ENCODE results near the gene ACSL3.
"Not testable (repeated sequence)": the region's sequence is repeated elsewhere in the genome, so short reads cannot be mapped to it uniquely, and the experiment has no call there.

ACSL3 gene

DNA sequence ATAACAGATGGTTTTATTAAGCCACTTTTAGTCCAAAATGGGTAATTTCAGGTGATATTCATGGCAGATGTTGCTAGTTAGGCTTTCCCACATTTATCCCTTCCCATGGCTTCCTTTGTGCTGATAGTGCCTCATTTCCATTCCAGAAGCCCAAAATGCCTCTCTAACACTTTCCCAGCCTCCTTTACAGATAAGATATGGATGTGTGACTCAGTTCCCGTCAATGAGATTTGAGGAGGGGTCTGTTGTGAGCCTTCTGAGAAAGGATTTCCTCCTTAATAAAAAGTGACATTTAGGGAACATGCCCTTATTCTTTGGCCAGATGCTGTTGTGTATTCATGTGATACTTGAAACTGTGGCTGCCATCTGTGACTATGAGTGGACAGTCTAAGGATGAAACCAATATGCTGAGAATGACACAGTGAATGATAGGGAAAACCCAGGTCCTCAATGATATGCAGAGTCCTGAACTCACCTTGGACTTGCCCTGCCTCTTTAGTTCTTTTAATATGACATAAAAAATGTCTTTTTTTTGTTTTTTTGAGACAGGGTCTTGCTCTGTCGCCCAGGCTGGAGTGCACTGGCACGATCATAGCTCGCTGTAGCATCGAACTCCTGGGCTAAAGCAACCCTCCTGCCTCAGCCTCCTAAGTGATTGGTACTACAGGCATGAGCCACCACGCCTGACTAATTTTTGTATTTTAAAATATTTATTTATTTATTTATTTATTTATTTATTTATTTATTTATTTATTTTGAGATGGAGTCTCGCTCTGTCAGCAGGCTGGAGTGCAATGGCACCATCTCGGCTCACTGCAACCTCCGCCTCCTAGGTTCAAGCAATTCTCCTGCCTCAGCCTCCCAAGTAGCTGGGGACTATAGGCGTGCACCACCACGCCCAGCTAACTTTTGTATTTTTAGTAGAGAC, 5.8 kb upstream of the ACSL3 start:
- no peak for DNase-seq

DNA sequence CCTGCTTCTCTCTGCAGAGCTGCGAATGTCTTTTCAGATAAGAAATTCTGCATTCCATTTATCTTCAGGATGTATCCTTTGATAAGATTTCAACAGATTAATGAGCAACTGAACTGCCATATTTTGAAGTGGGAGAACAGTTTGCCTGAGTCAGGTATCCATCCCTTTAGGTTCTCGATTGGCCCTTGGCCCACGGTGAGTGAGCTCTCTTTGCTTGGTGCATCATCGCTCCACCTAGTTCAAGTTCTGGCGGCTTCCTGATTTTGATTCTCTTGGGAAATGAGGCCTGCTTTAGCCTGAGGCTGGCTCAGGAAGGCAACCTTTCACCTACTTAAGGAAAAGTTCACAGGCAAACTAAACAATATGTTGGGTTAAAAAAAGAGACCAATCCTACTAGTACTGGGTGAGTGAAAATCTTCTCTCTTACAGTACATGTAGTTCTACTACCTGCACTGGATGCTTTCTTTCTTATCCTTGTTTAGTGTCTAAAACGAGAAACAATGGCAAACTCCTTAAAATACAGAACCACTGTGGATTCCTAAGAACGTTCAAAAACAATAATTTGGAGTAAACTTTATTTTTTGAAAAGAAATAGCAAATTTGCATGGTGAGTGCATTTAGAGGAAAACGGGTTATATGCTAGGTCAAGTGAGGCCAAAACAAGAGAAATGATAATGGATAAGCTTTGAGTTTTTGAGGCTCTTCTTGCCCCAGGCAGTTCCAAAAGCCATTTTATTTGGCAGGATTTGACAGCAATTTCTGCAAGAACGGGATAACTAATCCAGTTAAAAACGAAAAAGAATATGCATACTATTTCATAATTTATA, 837 bp upstream of the ACSL3 start:
- DNase-seq = no peak

DNA sequence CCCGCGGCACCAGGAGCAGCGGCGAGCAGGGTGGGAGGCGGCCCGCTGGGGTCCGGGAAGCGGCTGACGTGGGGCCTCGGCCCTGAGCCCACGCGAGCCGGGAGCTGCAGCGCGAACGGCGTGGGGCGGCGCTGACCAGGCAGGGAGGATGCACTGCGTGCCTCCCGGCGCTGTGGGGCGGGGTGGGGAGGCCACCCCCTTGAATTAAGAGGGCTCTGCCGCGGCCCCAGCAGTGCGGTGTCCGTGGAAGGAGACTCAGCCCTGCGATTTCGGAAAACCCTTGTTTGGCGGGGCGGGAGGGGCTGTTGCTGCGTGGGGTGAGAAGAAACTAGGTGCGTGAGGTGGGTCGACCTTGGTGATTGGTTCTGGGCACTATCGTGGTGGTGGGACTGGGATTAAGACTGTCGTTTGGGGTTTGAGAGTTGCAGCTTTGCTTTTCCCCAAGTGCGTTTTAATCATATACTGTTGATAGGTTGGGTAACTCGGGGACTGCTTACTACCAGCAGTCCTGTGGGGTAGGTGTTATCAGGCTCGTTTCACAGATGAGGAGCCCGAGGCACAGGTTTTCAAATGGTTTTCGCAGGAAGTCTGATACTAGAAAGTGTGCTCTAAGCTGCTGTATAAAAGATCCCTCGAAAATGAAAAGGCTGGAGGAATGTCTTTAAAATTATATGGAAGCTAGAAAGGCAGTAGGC, 722 bp downstream of the ACSL3 start:
- peak; percentile 24 for DNase-seq

DNA sequence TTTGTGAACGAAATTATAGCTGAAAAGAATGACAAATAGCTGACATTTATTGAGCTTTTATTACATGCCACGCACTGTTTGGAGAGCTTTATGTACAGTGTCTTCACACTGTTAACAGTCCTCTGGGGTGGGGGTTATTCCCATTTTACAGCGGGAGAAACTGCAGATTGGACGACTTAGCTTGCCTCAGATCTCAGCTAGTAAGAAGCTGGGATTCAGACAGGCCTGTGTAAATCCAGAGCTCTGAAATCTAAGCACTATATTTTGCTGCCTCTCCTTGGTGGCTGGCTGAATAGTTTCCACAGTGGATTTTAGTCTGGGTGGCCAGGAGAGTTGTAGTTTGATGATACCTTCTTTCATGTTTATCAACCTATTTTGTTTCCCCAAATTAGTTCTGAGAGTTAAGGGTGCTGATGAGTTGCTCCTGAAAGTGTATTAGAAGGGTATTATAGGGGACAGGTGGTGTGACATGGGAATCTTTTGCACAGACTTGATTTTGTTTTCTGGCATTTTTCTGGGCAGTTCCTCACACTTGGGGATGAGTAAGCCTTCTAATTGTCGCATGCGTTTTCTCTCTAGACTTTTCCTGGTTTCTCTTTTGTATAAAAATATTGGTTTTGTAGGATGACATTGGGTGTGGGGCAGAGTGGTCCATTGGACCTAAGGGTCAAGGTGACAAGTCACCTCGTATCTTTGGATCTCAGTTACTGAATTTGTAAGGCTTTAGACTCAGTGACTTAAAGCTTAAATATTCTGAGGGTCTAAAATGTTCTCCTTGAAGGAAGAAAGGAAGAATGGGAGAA, 1.5 kb downstream of the ACSL3 start:
- no peak for DNase-seq

DNA sequence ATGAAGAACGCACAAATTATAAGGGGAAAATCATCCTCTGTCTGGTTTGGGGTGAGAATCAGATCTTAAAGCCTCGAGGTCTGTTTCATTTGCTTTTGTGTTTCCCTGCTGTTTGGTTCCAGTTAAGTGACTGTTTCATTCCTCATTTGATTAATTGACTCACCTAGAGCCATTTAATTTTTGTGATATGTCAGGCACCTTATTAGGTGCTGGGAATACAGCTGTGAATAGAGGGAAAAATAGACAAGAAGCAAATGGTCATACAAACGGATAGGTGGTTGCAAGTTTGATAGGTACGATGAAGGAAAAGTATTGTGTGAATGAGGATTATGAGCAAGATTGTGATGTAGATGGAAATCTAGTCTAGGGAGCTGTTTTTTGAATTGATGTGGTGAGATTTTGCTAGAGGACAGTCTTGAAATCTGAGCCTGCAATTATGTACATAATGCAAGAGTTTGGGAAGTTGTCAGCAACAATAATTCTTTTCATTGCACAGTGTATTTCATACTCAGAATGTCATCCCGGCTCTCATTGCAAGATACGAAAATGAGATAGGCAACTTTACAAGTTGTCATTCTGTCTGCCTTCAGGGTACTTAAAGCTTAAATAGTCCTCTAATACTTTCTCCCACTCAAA, 2.2 kb downstream of the ACSL3 start:
- no peak for DNase-seq

DNA sequence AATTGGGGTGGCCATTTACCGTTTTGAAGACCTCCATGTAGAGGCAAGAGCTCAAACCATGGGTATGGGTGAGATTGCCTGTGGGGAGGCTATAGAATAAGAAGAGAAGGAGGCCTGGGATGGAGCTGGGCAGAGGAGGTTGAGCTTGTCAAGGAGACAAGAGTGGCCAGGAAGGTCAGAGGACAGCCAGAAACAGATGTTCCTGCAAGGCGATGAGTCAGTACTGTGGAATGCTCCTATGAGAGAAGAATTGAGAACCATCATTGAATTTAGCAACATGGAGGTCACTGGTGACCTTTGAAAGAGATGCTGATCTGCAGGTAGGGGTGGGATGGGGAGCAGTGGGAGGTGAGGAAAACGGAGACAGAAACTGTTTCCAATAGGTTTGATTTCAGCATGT, 3.5 kb downstream of the ACSL3 start:
- no peak for DNase-seq

DNA sequence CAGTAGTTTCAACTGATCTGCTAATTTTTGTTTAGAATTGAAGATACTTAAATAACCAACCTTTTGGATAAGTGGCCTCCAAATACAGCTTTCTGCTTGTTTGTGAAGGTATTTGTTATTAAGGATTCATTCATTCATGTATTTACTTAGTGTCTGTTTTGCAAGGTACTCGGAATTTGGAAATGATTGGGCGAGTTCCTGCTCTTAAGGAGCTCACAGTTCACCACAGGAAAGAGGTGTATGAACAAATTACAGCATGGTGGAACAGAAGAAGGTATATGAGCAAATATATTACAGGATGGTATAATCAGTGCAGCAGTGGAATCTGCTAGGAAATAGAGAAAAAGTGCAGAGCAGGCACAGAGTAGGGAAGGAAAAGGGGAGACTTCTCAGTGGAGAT, 4.5 kb downstream of the ACSL3 start:
- DNase-seq = no peak

DNA sequence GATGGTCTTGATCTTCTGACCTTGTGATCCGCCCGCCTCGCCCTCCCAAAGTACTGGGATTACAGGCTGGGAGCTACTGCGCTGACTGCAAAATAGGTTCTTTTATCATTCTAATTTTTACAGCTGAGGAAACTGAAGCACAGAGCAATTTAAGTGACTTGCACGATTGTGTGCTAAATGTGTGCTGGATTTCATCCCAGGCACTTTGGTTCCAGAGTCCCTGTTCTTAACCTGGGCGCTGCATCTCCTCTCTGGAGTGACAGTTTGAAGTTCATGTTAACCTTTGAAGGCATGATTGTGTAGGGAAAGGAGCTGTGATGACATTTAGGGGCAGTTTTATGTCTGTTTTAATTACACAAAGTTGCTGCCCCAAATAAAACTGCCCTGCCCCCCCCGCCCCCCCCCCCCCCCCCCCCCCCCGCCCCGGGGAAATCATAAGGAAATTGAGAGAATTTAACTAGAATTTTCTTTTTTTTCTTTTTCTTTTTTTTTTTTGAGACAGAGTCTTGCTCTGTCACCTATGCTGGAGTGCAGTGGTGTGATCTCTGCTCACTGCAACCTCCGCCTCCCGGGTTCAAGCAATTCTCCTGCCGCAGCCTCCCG, 5.6 kb downstream of the ACSL3 start:
- DNase-seq = no peak

DNA sequence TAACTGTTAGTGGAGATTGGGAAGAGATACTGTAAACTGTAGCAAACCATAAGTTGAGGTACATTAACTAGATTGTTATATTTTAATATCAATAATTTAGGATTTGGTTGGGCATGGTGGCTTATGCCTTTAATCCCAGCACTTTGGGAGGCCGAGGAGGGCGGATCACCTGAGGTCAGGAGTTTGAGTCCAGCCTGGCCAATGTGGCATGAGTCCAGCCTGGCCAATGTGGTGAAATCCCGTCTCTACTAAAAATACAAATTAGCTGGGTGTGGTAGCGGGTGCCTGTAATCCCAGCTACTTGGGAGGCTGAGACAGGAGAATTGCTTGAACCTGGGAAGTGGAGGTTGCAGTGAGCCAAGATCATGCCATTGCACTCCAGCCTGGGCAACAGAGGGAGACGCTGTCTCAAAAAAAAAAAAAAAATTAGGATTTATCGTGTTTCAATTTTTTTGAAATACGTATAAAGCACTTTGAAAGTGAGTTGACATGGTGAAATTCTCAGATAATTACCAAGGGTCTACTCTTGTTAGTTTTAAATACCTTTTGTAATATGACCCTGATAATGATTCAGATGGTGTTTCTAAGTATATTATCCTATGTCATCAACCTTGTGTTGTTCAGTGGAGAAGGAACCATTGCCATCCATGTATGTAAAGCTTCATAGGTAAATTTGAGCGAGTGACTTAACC, 7.9 kb downstream of the ACSL3 start:
- not testable (repeated sequence) for DNase-seq

DNA sequence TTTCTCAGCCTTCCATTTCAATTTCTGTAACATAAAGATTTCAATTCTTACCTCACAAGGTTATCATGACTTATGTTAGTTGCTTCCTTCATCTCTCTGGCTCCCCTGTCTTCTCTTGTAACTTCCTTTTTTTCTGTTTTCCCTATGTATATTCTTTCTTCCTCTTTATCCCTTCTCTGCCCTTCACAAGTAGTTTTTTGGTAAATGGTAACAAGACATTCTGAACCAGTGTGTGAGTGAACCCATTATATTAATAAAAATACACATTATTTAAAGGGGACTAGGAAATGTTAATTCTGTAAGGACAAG, 8.4 kb downstream of the ACSL3 start:
- no peak for DNase-seq

DNA sequence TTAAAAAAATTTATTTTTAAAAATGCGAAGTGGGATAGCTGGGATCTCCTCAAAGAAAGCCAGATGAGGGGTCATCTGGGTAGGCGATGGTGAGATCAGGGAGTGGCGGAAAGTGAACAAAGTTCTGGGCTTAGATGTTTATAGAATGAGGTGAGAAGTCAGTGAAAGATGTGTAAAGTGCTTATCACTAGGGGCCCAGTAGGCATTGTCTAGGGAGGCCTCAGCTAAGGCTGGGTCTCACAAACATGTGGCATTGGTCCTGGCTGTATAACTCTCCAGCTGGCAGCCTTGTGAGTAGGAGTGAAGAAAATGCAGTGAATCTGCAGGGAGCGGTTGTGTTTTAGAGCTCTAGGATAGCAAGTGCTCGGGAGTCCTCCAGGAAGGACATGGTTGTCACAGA, 10.5 kb downstream of the ACSL3 start:
- DNase-seq = no peak

DNA sequence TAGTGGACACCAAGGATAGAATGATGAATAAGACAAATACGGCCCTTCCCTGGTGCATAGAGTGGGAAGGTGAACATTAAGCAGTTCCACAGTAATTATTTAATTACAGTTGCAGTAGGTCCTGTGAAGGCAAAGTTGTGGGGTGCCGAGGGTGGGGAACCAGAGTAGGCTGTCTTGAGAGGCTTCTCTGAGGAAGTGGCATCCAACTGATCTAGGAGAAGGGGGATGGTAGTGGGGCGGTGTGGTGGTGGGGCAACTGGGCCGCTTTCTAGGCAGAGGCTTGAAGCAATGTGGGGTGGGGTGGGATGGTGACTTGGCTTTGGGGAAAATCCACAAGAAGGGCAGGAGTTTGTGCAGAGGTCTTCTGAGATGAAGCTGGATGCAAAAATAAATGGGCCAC, 11.7 kb downstream of the ACSL3 start:
- DNase-seq = no peak

DNA sequence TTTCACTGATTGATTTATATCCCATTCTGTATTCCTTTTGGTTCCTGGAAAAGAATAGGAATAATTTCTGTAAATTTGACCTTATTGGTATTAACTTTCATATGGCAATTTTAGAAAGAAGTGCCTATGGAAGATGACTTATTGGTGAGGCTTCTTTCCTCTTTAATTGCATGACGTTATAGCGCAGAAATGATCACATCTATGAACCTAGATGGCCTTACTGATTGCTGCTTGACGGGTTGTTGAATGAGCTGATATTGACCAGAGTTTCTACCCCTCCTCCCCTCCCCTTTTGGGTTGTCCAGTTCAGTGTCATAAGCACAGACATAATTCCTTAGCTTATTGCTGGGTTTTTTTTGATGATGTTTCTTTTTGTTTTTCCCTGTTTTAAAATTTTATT, 14.6 kb downstream of the ACSL3 start:
- no peak for DNase-seq

DNA sequence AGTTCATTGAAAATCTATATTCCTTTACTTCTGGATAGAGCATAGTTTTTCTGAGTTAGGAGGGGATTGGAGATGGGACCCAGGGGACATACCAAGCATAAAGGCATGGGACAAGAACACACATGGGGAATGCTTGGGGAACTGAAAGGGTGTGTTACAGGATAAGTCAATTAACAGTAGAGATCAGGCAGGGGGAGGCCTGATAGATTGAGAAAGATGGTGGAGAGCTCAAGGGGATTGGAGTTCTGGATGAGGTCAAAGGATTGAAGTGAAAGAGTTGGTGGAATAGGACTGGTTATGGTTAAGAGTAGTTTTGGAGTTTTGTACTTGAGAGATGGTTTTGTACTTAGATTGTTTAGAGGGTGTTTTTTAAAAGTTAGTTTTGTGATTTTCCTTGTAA, 16.1 kb downstream of the ACSL3 start:
- no peak for DNase-seq

DNA sequence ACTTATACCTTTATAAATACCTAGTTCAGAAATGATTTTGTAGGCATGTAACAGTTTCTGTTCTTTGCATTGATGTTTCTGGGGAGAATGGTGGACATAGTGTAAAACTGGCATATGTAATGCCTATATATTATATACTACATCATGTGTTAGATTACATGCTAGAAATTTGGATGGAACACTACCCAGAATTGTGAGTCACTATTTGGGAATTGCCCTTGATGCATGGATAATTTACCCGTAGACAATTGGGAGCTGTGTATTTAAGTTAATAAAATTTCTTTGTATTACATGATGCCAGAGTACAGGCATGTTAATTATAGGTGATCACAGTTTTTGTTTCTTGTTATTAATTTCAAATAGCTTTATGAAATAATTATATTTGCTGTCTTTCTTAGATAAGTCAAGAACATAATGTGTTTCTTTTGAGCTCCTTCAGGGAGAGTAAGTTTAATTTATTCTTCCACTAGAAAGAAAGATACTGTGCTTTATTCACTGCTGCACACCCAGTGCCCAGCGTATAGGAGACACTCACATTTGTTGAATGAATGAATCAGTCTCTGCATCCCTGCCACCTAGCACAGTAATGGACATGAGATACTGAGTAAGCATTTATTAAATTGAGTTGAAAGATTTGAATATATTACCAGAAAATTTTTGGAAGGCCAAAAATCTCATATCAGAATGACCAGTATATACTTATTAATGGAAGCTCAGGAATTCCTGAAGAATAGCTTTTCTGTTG, 16.9 kb downstream of the ACSL3 start:
- no peak for DNase-seq

DNA sequence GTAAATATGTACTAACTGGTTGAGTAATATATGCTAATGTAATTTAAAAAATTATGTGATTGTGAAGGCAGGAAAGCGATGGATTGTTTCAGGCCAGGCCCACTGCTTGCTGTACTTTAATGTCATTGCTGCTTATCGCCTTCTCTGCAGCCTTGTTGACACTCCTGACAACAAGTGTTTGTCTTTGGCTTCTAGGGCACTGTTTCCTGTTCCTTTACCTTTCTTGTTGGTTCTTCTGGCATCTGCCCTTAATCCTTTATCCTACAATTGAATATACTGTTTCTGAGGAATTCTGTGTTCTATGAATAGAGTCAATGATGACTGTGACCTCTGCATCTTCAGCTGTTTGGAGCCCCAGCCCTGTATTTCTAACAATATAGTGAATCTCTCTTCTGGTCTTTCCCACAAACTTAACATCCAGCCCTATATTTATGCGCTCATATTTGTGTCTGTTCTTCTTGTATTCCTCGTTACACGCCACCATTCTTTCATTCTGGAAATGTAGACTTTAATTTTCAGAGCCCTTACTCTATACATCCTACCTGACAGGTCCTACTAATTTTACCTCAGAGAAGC, 17.6 kb downstream of the ACSL3 start:
- no peak for DNase-seq

DNA sequence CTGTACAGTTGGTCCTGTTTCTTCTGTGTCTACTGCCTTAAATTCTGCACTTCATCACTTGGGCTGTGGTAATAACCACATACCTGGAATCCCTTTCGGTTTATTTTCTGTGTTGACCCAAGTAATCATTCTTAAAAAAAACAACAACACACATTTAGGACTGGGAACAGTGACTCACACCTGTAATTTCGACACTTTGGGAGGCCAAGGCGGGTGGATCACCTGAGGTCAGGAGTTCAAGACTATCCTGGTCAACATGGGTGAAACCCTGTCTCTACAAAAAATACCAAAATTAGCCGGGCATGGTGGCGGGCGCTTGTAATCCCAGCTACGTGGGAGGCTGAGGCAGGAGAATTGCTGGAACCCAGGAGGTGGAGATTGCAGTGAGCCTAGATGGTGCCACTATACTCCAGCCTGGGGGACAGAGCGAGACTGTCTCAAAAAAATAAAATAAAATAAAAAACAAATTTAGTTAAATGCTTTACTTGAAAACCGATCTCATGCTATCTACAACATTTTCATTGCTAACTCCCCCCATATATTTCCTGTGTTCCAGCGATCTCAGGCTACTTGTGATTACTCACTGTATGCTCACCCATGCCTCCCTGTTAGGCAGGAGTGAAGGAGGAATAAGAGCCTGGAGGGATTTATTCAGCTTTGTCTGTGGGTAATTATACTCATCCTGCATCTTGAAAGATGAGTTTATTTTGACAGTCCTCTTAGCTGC, 18.2 kb downstream of the ACSL3 start:
- DNase-seq = no peak

DNA sequence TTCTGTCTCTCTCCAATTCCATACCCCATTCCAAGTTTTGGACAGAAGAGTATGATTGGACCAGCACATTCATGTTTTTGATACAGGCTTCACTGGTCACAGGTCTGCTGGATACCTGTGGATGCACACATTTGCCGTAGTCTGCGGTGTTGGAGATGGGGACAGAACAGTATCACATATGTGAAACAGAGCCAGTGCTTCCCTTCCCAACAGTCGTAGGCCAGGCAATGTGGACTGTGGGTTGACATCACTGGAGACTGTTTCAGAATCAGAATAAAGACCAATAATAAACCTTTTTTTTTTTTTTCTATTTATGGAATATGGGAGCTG, 18.7 kb downstream of the ACSL3 start:
- DNase-seq = no peak

DNA sequence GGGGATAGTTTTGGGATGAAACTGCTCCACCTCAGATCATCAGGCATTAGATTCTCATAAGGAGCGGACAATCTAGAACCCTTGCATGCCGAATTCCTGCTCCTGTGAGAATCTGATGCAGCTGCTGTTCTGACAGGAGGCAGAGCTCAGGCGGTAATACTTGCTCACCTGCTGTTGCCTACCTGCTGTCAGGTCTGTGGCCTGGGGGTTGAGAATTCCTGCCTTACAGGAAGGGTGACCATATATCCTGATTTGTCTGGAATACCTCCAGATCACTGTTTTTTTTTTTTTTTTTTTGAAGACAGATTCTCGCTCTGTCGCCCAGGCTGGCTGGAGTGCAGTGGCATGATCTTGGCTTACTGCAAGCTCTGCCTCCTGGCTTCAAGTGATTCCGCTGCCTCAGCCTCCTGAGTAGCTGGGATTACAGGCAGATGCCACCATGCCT, 21.7 kb downstream of the ACSL3 start:
- no peak for DNase-seq
